ENCODE measurements around the gene GAL3ST3.
"Not testable (repeated sequence)": the region's sequence is repeated elsewhere in the genome, so short reads cannot be mapped to it uniquely, and the experiment has no call there.

GAL3ST3 gene

GRCh38 chr11:66048547-66049323 is at the start of gene GAL3ST3:
TSS of gene GAL3ST3 (minus strand) at chr11:66049161. CDS start at chr11:66045415, 3,746 bp downstream.
- DNase-seq = no peak

GRCh38 chr11:66092125-66092524 is 43.2 kb upstream of the GAL3ST3 start:
- not testable (repeated sequence) for DNase-seq

DNA sequence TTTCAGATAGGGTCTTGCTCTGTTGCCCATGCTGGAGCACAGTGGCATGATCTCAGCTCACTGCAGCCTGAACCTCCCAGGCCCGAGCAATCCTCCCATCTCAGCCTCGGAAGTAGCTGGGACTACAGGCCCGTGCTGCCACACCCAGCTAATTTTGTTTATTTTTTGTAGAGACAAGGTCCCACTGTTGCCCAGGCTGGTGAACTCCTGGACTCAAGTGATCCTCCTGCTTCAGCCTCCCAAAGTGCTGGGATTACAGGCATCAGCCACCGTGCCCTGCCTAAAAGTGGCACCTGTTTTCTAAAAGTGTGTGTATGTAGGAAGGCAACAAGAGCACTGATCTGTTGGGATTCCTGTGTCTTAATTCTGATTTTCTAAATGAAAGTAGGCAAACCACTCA is 41.3 kb upstream of the GAL3ST3 start:
- DNase-seq = no peak

DNA sequence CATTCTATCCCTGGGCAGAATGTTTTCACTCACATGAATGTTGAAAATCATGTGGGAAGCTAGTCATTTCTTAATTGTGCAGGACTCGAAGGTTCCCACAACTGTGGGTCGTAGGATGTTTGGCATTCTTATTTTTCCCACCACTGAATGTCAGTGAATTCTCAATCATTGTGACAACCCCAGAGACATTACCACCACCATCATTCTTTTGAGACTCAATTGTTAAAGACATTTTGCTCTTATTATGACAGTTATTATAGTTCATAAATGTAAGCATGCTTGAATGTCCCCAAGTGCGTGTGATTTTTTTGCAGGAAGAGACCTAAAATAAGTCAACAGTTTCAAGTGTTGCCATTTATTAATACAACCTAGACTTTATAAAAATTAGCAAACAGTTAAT is 40.1 kb upstream of the GAL3ST3 start:
- no peak for DNase-seq

- DNase-seq = no peak
Measured at GRCh38 chr11:66087148-66087908, 38.4 kb upstream of the GAL3ST3 start.

DNA sequence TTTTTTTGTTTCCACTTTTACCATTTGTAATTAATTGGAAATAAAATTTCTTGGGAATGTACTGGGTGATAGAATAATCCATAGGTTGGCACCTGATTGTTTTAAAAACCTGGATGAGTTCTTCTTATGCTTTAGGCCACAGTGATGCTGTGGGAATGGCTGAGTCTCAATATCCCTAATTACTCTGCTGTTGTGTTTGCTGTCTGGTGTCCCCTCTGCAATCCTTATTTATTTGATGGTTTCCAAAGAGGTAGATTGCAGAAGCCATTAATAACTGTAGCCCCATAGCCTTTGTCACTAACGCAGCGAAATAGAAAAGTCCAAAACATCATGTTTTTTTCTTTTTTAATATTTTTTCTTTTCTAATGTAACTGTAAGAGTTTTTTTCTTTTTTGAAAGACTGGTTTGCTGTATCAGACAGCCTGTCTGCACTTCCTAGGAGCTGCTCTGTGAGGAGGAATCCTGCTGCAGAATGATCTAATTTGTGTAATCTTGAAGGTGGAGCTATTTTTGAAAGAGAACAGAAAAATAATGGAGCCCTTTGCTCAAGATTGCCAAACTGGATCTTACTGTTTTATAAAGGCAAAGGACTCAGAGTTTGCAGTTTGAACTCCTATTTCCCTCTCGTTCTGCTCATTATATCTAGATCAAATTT is 36.0 kb upstream of the GAL3ST3 start:
- DNase-seq = no peak

GRCh38 chr11:66083767-66084166 is 34.8 kb upstream of the GAL3ST3 start:
- DNase-seq = no peak

DNA sequence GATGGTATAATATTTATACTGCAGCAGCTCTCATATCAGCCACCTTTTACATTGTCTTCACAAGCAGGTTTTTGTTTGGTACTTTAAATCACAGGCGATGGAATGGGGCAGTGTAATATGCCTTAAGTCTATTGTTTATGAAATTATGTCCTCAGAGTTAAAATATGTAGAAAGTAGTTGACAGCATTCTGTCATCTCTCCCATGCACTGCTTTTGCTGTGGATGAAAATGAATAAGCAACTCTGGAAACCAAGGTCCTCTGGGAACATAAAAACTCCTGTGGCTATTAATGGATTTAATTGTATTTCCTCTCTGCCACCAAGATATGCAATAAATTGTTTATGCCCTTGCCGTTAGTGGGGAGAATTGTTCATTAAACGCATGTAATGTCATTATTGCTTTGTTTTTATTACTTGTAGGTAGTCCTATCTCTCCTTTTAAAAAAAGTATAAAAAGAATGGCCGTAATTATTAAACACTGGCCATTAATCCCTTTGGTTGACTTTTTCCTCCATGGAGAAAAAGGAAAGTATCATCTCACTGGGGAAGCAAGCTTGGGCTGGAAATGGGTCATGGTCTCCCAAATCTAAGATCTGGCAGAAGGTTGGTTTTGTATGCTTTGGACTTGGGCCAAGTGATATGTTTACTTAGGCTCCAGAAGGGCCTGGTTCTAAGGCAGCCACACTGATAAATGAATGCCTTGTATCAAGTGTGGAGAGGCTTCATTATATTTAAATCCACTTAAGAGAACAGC is 34.2 kb upstream of the GAL3ST3 start:
- DNase-seq = no peak

GRCh38 chr11:66081505-66081904 is 32.5 kb upstream of the GAL3ST3 start:
- DNase-seq = peak; percentile 73

GRCh38 chr11:66080055-66080817 is 31.3 kb upstream of the GAL3ST3 start:
- DNase-seq = peak; percentile 65

GRCh38 chr11:66078949-66079348 is 30.0 kb upstream of the GAL3ST3 start:
- not testable (repeated sequence) for DNase-seq

GRCh38 chr11:66077927-66078326 is 29.0 kb upstream of the GAL3ST3 start:
- DNase-seq = no peak

GRCh38 chr11:66076561-66076960 is 27.6 kb upstream of the GAL3ST3 start:
- DNase-seq = no peak

DNA sequence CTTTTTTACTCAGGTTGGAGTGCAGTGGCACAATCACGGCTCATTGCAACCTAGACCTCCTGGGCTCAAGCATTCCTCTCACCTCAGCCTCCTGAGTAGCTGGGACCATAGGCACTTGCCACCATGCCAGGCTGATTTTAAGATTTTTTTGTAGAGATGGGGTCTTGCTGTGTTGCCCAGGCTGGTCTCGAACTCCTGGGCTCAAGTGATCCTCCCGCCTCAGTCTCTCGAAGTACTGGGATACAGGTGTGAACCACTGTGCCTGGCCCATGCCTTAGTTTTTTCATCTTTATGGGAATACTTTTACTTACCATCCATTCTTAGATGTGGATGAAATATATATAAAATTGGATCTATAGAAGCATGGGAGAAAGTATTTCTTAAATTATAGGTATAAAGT is 26.3 kb upstream of the GAL3ST3 start:
- no peak for DNase-seq

DNA sequence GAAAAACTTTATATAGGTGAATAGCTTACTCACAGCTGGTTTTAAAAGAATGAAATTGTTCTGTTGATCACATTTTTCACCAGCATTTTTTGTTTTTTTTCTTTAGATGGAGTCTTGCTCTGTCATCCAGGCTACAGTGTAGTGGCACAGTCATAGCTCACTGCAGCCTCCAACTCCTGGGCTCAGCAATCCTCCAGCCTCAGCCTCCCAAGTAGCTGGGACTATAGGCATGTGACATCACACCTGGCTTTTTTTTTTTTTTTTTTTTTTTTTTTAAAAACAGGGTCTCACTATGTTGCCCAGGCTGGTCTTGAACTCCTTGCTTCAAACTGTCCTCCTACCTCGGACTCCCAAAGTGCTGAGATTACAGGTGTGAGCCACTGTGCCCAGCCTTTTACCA is 24.7 kb upstream of the GAL3ST3 start:
- no peak for DNase-seq

GRCh38 chr11:66072518-66072917 is 23.6 kb upstream of the GAL3ST3 start:
- no peak for DNase-seq

- no peak for DNase-seq
Measured at GRCh38 chr11:66072081-66072480, 23.1 kb upstream of the GAL3ST3 start.

GRCh38 chr11:66071381-66071801 is 22.4 kb upstream of the GAL3ST3 start:
- no peak for DNase-seq

DNA sequence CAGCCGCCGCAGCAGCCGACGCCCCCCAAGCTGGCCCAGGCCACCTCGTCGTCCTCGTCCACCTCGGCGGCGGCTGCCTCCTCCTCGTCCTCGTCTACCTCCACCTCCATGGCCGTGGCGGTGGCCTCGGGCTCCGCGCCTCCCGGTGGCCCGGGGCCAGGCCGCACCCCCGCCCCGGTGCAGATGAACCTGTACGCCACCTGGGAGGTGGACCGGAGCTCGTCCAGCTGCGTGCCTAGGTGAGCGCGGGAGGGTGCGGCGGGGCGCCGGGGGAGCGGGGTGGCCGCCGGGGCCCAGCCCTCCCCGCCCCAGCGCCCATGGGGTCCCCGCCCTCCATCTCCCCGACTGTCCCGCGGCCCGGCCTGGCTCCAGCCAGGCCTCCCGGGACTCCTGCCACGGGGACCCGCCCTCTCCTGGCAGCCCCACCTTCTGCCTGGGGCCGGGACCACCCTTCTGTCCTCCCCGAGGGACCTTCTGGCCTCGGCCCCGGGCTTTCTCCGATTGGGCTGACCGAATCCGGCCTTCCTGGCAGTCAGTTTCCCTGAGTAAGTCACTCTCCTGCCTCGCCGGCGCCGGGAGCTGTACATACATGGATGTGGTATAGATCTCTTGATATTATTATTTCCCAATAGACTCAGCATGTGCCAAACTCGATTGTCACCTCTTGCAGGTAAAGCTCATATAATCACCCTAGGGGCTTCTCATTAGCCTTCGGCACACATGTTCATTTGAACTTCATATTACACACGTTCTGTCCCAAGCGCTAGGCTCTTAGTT is 21.8 kb upstream of the GAL3ST3 start:
- peak; percentile 46 for DNase-seq

DNA sequence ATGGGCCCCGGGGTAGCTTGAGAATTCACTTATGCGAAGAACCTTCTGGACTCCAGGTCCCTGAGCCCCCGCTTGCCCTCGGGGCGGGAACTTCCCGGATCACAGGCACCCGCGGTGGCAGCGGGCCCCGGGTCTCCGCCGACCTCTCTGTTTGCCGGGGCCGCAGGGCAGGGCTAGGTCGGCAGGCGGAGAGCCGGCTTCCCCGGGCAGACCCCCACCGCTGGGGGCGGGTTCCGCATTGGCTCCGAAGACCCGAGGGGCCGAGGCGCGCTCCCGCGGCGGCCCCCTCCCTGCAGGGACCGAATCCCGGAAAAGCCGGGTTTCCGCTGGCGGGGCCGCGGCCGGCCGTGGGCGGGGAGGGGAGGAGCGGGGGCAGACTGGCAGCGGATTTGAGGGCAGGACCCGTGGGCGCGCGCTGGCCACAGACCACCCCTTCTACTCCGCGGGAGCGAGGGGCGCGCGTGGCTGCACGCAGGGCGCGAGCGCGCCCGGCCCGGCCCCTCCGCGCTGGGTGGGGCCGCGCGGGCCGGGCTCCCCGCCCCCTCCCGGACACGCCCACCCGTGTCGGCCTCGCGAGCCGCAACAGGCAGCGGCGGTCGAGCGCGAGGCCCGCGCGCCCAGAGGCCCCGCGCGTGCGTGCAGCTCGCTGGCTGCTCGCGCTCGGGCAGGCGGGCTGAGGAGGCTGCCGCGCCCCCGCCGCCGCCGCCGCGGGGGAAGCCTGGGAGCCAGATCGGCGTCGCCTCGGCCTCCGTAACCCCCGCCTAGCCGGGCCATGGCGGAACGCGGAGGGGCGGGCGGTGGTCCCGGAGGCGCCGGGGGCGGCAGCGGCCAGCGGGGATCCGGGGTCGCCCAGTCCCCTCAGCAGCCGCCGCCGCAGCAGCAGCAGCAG is 21.0 kb upstream of the GAL3ST3 start, which contains the start of gene PACS1:
PACS1 (plus strand) TSS at position 558 of the 889 bp plus-strand sequence; CDS start at position 773, 215 bp downstream.
- peak; percentile 85 for DNase-seq
